RPMI7951 (cell line): ENCODE measurements around the gene BICDL1. TPM values are rescaled to one million over a fixed set of nuclear protein-coding genes. Genes with fewer than 3 reads are reported as not detected.
"Not testable (repeated sequence)": the region's sequence is repeated elsewhere in the genome, so short reads cannot be mapped to it uniquely, and the experiment has no call there.

Experiments
- DNase-seq: peaks from one replicate; pipeline ENCODE4 v3.0.0-alpha.2; 2012; ENCODE audit warnings: low read depth
- total RNA-seq: library from RNA; depleted of rRNA; stranded (reverse); fragments of >200 nt; shearing (Covaris generic); gene quantifications from 2 replicates; pipeline ENCODE4 v1.2.3, GENCODE V29; 2014; rRNA removed

BICDL1 gene, protein sequence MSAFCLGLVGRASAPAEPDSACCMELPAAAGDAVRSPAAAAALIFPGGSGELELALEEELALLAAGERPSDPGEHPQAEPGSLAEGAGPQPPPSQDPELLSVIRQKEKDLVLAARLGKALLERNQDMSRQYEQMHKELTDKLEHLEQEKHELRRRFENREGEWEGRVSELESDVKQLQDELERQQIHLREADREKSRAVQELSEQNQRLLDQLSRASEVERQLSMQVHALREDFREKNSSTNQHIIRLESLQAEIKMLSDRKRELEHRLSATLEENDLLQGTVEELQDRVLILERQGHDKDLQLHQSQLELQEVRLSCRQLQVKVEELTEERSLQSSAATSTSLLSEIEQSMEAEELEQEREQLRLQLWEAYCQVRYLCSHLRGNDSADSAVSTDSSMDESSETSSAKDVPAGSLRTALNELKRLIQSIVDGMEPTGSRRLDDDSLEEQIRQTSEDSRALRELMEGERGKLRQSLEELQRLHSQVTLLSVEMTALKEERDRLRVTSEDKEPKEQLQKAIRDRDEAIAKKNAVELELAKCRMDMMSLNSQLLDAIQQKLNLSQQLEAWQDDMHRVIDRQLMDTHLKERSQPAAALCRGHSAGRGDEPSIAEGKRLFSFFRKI
- not detected in 2 replicates for total RNA-seq

DNA sequence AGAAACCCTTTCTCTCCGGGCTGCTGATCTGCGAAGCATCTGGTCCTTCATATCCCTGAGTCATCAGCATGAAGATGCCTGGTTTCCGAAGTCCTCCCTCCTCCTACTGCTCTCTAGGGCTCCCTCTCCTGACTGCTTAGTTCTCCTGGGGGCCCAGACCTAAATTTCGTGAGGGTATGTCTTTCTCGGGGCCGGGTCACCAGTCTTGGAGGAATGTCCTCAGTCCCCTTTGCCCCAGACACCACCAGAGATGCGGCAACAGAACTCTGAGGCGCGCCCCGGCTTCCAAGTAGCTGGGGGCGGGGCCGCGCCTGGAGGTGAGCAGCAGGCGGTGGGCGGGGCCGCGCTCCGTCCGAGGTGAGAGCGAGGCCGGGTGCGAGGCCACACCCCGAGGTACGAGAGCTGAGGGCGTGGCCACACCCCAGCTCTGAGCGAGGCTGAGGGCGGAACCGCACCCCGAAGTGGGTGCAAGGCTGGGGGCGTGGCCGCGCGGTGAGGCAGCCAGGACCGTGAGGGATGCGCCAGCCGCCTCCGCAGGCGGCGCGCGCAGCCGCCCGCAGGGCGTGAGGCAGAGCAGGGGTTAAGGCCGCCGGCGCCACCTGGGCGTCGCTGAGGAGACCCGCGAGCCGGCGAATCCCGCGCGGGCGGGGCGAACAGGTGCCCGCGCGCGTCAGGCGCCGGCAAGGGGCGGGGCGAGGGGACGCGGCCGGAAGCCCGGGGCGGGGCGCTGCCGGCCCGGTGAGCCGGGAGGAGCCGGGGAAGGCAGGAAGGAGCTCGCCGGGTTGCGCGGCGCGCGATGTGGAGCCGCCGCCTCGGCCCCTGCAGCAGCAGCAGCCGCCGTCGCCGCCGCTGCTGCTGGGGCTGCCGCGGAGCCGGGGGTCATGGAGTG lies at the start of gene BICDL1:
TSS of gene BICDL1 (plus strand) at position 765 of the 889 bp plus-strand sequence. CDS start 633 bp downstream, outside the sequence.
- peak; percentile 51 for DNase-seq

GRCh38 chr12:119940897-119941296 lies 48.1 kb upstream of the BICDL1 start:
- peak; percentile 86 for DNase-seq

DNA sequence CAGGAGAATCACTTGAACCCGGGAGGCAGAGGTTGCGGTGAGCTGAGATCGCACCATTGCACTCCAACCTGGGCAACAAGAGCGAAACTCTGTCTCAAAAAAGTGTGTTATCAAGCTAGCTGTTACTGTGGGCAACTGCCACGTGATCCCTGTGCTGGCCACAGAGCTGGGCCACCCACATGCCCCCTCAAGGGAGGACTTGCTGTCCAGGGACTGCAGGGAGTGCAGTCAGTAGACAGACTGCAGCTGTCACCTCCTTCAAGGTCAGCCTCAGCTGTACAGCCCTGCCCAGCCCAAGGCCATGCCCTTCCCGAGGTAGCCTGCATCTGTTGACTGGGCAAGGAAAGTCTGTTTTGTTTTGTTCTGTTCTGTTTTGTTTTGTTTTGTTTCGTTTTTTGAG lies 46.6 kb upstream of the BICDL1 start:
- DNase-seq, result peak; percentile 11

DNA sequence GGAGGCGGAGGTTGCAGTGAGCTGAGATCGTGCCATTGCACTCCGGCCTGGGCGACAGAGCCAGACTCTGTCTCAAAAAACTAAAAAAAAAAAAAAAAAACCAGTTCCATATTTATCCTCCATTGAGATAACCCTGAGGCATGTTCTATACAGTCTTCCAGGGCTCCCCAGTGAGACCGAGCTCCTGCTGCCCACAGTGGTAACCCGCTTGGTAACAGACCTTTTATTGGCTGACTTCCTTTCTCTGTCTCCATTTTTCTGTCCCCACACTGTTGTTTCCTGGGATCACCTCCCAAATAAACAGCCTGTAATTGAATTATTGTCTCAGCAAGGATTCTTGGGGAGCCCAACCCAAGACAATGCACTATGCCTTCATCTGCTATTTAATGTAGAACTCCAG lies 42.8 kb upstream of the BICDL1 start:
- DNase-seq, result no peak

GRCh38 chr12:119949145-119949544 lies 39.9 kb upstream of the BICDL1 start:
- DNase-seq, result no peak

DNA sequence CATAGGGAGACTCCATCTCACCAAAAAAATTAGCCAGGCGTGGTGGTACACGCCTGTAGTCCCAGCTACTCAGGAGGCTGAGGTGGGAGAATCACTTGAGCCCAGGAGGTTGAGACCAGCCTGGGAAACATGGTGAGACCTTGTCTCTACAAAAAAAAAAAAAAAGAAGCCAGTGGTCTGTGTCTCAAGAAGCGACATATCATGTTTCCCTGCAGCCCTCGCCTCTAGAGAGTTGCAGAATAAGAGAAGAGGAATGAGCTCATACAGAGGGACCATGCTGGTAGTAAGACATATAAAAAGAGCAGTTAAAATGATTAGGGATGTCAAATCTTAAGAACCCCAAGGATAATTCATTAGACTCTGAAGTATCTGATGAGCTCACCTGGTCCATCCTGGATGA lies 39.4 kb upstream of the BICDL1 start:
- no peak for DNase-seq

DNA sequence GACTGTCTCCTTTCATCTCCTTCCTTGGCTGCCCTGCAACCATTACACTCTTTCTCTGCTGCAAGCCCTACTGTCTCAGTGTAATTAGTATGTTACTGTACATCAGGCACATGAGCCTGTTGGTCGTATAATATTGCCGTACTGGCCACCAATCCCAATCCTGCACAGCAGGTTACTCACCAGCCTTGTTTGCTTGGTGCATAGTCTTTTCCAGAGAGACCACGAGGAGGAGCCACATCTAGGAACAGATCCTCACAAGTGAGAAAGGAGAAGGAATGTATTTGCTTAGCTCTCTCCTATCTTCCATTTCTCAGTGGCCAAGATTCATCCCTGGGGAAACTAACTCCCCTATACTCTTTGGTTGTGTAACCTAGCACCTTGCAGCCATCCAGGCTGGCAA lies 33.0 kb upstream of the BICDL1 start:
- DNase-seq, result no peak

- DNase-seq, result no peak
Measured at GRCh38 chr12:119957135-119957534, 31.9 kb upstream of the BICDL1 start.

DNA sequence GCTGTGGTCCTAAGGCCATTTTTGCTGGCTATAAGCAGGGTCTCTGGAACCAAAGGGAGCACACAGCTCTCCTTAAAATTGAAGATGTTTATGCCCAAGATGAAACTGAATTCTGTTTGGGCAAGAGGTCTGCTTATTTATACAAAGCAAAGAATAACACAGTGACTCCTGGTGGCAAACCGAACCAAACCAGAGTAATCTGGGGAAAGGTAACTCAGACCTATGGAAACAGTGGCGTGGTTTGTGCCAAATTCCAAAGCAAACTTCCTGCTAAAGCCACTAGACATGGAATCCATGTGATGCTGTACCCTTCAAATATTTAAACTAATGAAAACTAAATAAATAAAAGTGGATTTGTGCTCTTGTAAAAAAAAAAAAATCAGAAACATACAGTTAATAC lies 29.6 kb upstream of the BICDL1 start:
- no peak for DNase-seq

DNA sequence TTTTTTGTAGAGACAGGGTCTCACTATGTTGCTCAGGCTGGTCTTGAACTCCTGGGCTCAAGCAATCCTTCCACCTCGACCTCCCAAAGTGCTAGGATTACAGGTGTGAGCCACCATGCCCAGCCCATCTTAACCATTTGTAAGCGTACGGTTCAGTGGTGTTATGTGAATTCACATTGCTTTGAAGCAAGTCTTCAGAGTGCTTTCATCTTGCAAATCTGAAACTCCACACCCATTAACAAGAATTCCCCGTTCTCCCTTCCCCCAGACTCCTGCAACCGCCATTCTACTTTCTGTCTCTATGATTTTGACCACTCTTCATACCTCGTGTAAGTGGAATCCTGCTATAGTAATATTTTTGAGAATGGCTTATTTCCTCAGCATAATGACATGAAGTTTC lies 24.9 kb upstream of the BICDL1 start:
- no peak for DNase-seq

- DNase-seq, result no peak
Measured at GRCh38 chr12:119964929-119965328, 24.1 kb upstream of the BICDL1 start.

GRCh38 chr12:119980242-119980641 lies 8.8 kb upstream of the BICDL1 start:
- DNase-seq, result no peak

- not testable (repeated sequence) for DNase-seq
Measured at GRCh38 chr12:119980702-119981101, 8.3 kb upstream of the BICDL1 start.

DNA sequence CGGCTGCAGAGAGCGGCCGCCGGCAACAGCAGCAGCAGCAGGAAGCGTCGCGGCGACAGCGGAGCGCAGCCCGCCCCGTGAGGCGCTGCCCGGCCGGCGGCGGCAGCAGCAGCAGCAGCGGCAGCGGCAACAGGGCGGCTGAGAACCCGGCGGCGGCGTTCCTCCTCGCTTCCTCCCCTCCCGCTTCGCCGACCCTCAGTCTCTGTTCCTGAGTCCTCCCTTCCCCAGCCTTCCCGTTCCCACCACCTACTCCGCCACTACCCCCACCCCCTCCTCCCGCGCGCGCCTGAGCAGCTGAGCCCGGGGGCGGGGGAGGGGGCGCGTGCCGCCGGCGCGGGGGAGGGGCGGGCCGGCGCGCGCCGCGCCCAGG lies 310 bp downstream of the BICDL1 start:
- peak; percentile 43 for DNase-seq

- peak; percentile 64 for DNase-seq
Measured at GRCh38 chr12:119989731-119990381, 820 bp downstream of the BICDL1 start.

DNA sequence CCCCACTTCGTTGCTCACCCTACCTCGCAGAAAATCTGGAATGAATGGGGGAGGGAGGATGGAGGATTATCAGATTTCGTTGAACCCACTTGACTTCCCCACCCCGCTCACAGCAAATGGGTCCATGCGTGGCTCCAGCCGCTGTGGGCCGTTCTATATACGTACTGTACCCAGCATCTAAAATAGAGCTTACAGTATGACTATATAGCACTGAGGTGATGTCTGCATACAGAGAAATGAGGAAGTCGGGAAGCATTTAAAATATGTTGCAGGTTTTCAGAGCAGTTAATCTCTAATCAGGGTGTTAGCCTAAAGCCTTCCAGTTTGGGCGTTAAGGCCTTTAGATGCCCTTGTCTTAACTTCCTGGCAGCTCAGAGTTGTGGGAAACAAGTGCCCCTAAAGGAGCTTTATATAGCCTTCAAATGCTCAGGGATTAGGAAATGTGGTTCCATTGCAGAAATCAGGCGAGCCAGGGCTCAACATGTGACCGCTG lies 1.4 kb downstream of the BICDL1 start:
- no peak for DNase-seq

DNA sequence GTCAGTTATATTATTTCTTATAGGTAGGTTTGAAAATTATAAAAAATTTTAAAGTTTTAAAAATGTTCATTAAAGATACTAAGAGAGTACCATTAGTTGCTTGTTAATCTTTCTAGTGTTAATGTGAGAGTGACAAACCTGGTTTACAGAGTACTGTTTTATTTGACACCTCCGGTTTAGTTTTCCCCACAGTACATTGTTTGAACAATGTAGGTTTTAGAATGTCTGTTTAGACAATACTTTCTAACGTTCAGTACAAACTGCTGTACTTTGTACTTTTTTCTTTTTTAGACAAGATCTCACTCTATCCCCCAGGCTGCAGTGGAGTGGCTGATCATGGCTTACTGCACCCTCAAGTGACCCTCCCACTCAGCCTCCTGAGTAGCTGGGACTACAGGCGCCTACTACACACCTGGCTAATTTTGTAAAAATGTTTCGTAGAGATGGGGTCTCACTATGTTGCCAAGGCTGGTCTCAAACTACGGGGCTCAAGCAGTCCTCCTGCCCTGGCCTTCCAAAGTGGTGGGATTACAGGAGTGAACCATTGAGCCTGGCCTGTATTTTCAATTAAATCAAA lies 3.2 kb downstream of the BICDL1 start:
- DNase-seq, result no peak

DNA sequence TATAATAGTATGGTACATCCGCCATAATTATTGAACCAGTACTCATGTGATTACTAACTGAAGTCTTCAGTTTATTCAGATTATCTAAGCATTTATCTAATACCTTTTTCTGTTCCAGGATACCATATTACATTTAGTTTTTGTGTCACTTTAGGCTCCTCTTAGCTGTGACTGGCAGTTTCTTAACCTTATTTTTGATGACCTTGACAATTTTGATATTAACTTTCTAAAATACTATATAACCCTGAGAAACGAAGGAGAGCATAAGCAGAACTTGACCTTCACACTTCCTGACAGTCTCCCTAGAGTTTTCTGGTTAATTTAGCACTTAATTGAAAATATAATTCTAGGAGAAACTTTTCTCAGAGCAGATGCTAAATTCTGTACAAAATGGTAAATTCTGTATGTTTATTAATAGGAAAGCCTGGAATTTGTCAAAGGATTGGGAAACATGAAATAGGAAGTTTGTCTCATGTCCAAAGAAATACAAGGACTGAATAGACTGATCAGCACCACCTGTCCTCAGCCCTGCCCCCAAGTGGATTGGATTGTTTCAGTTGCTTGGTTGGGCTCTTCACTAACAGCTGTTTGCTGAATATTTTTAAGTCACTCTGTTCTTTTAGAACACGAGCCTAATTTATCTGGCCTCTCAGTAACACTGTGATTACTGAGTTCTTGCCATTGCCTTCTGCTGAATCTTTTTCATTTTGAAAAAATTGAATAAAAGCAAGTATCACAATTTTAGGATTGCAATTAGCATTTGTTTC lies 6.0 kb downstream of the BICDL1 start:
- no peak for DNase-seq

DNA sequence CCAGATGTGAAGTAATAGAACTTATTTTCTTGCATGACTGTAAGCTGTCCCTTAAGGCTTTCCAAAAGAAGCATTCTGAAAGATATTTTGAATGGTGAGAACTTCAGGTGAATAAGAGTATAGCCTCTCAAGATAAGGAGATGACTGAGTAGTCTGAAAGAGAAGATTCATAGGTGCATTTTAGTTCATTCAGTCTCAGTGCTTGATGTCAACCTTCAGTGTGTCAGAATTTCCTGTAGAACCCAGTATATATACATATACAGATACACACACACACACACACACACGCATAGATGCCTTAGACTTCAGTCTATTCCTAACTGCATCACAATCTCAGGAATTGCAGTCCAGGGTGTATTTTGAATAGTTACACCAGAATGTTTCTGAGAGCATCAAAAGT lies 7.4 kb downstream of the BICDL1 start:
- DNase-seq, result no peak

DNA sequence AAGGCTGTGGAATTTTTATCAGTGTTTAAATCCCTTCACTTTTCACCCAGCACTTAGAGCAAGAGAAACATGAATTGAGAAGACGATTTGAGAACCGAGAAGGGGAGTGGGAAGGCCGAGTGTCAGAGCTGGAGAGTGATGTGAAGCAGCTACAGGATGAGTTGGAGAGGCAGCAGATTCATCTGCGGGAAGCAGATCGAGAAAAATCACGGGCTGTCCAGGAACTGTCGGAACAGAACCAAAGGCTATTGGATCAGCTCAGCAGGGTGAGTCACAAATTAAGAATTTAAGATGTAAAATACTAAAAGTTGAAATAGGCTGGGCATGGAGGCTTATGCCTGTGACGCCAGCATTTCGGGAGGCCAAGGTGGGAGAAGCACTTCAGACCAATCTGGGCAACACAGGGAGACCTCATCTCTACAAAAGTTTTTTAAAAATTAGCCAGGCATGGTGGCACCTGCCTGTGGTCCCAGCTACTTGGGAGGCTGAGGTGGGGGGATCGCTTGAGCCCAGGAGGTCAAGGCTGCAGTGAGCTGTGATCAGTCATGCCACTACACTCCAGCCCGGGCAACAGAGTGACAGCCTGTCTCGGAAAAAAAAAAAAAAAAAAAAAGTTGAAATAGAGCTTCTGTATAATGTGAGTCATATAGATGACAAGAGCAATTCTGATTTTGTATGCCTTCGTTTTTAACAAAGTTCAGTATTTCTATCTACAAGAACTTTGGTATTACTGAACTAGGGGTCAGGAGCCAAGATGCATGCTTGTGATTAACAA lies 9.6 kb downstream of the BICDL1 start:
- no peak for DNase-seq
